ENCODE measurements around the gene KLRK1.
"Not testable (repeated sequence)": the region's sequence is repeated elsewhere in the genome, so short reads cannot be mapped to it uniquely, and the experiment has no call there.

KLRK1 gene

GRCh38 chr12:10369557-10370415, 20.1 kb downstream of the KLRK1 start:
- no peak overlapping the region for H3K4me3 ChIP-seq (ENCODE audit: low read length)
- no peak for TF ChIP-seq ZNF274 (IDR thresholded peaks at IDR 0.05; ENCODE audit: low read depth, low read length)

GRCh38 chr12:10368206-10369171, 21.4 kb downstream of the KLRK1 start:
- TF ChIP-seq ZNF274 (IDR thresholded peaks at IDR 0.05; ENCODE audit: low read depth, low read length): no peak
- H3K4me3 ChIP-seq (ENCODE audit: low read length): no peak overlapping the region

- not testable (repeated sequence) for H3K4me3 ChIP-seq (ENCODE audit: low read length)
Observed at GRCh38 chr12:10367714-10368113, 22.1 kb downstream of the KLRK1 start.

GRCh38 chr12:10366875-10367274, 23.0 kb downstream of the KLRK1 start:
- TF ChIP-seq ZNF274 (IDR thresholded peaks at IDR 0.05; ENCODE audit: low read depth, low read length): no peak
- no peak overlapping the region for H3K4me3 ChIP-seq (ENCODE audit: low read length)

- no peak for TF ChIP-seq ZNF274 (IDR thresholded peaks at IDR 0.05; ENCODE audit: low read depth, low read length)
- peak overlapping the region; percentile 86 for H3K4me3 ChIP-seq (ENCODE audit: low read length)
Observed at GRCh38 chr12:10365696-10366405, 24.0 kb downstream of the KLRK1 start.

- H3K4me3 ChIP-seq (ENCODE audit: low read length): peak overlapping the region; percentile 86
- TF ChIP-seq ZNF274 (IDR thresholded peaks at IDR 0.05; ENCODE audit: low read depth, low read length): no peak
Observed at GRCh38 chr12:10364815-10365622, 24.8 kb downstream of the KLRK1 start.

- H3K4me3 ChIP-seq (ENCODE audit: low read length): peak overlapping the region; percentile 86
- TF ChIP-seq ZNF274 (IDR thresholded peaks at IDR 0.05; ENCODE audit: low read depth, low read length): no peak
Observed at GRCh38 chr12:10363914-10364814, 25.7 kb downstream of the KLRK1 start.

GRCh38 chr12:10363658-10363913, 26.3 kb downstream of the KLRK1 start:
- no peak for TF ChIP-seq ZNF274 (IDR thresholded peaks at IDR 0.05; ENCODE audit: low read depth, low read length)

GRCh38 chr12:10362828-10363657, 26.8 kb downstream of the KLRK1 start:
- peak overlapping the region; percentile 52; the same call in 1 of the 2 replicates for H3K4me3 ChIP-seq (ENCODE audit: low read length)
- TF ChIP-seq ZNF274 (IDR thresholded peaks at IDR 0.05; ENCODE audit: low read depth, low read length): no peak

More at GRCh38 chr12:10363658-10363913, 26.3 kb downstream of the KLRK1 start:
- H3K4me3 ChIP-seq (ENCODE audit: low read length): peak overlapping the region; percentile 86; the same call in 1 of the 2 replicates

GRCh38 chr12:10362325-10362724, 27.5 kb downstream of the KLRK1 start:
- TF ChIP-seq ZNF274 (IDR thresholded peaks at IDR 0.05; ENCODE audit: low read depth, low read length): no peak
- peak overlapping the region; percentile 52; the same call in 1 of the 2 replicates for H3K4me3 ChIP-seq (ENCODE audit: low read length)

GRCh38 chr12:10361622-10362021, 28.2 kb downstream of the KLRK1 start:
- H3K4me3 ChIP-seq (ENCODE audit: low read length): no peak overlapping the region
- no peak for TF ChIP-seq ZNF274 (IDR thresholded peaks at IDR 0.05; ENCODE audit: low read depth, low read length)

GRCh38 chr12:10361084-10361483, 28.8 kb downstream of the KLRK1 start:
- H3K4me3 ChIP-seq (ENCODE audit: low read length): no peak overlapping the region
- TF ChIP-seq ZNF274 (IDR thresholded peaks at IDR 0.05; ENCODE audit: low read depth, low read length): no peak

Measured in GM08714 (cell line).